BE2C (cell line): ENCODE data around the gene CALML4.

ENCODE experiments used
- DNase-seq: peaks from one replicate; pipeline ENCODE4 v3.0.0-alpha.2; 2020
- H3K27me3 ChIP-seq: fragments of 250-450 bp; sonication (Bioruptor Pico); 2 replicates; pipeline ENCODE4 v1.5.1; 2020; ENCODE audit warnings: mild to moderate bottlenecking
- H3K36me3 ChIP-seq: fragments of 250-450 bp; sonication (Bioruptor Pico); 2 replicates; pipeline ENCODE4 v1.5.1; 2020; ENCODE audit warnings: mild to moderate bottlenecking
- H3K4me1 ChIP-seq: fragments of 250-450 bp; sonication (Bioruptor Pico); 2 replicates; pipeline ENCODE4 v1.5.1; 2020
- H3K4me3 ChIP-seq: 2 replicates; pipeline ENCODE4 v1.5.1; 2011; ENCODE audit warnings: low read depth, low read length
- H3K9me3 ChIP-seq: fragments of 250-450 bp; sonication (Bioruptor Pico); 2 replicates; pipeline ENCODE4 v1.5.1; 2020
- CTCF ChIP-seq: IDR thresholded peaks from 2 replicates; pipeline ENCODE4 v1.5.1; 2012; ENCODE audit warnings: mild to moderate bottlenecking, low read depth, low read length

CALML4 gene

GRCh38 chr15:68148039-68148438, 57.1 kb downstream of the CALML4 start:
- Histone ChIP-seq H3K9me3 (no peaks in the 10 kb centered on the region), H3K4me1 (no peaks in the 10 kb centered on the region), H3K27me3 (no peaks in the 10 kb centered on the region), H3K4me3 (no peak overlapping the region), H3K36me3 (peaks cover 11% of the 10 kb centered on the region)
- no peak for TF ChIP-seq CTCF
- no peak for DNase-seq

DNA sequence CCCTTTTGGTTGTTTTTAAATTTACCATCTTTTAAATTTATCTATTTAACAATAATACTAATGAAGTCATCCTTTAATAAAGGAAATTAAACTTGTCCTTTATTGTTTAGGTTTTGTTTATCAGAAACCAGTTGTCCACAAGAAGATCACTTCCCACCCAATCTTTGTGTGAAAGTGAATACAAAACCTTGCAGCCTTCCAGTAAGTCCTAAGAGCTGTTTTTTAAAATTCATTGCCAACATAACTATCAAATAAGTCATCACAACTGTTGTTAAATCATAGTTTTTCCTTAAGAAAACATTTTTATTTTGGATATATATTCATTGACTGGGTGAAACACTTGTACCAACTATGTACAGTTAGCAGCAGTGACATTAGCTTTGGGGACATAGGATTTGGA, 59.4 kb downstream of the CALML4 start:
- Histone ChIP-seq H3K36me3 (peaks cover 11% of the 10 kb centered on the region), H3K9me3 (no peaks in the 10 kb centered on the region), H3K4me3 (no peak overlapping the region), H3K4me1 (no peaks in the 10 kb centered on the region), H3K27me3 (no peaks in the 10 kb centered on the region)
- no peak for TF ChIP-seq CTCF
- no peak for DNase-seq

- H3K27me3 ChIP-seq = no peaks in the 10 kb centered on the region
- H3K36me3 ChIP-seq = peaks cover 10% of the 10 kb centered on the region
- DNase-seq = no peak
- H3K4me3 ChIP-seq = no peak overlapping the region
- H3K4me1 ChIP-seq = no peaks in the 10 kb centered on the region
- H3K9me3 ChIP-seq = no peaks in the 10 kb centered on the region
- TF ChIP-seq CTCF = no peak
These were observed 61.3 kb downstream of the CALML4 start for GRCh38 chr15:68143785-68144184.

GRCh38 chr15:68143129-68143528, 62.0 kb downstream of the CALML4 start:
- no peaks in the 10 kb centered on the region for H3K9me3 ChIP-seq
- H3K36me3 ChIP-seq = peaks cover 8% of the 10 kb centered on the region
- no peak for TF ChIP-seq CTCF

More at GRCh38 chr15:68143129-68143528, 62.0 kb downstream of the CALML4 start:
- H3K27me3 ChIP-seq = no peaks in the 10 kb centered on the region
- no peaks in the 10 kb centered on the region for H3K4me1 ChIP-seq
- no peak for DNase-seq
- no peak overlapping the region for H3K4me3 ChIP-seq
